IMR-90 (cell line): Measurements from ENCODE around the gene DPP10. TPM values are rescaled to one million over a fixed set of nuclear protein-coding genes. Genes with fewer than 3 reads are reported as not detected.

Experiments
- ATAC-seq: fragments of 200-7000 bp; cut with Tn5 transposase; 2 replicates; pipeline ENCODE4 v1.9.1; 2020; ENCODE audit warnings: low read depth, mild to moderate bottlenecking, moderate library complexity
- BruUV-seq: library from RNA; stranded (reverse); fragments of 400-500 nt; replicated peaks from 2 replicates; lab custom pipeline; 2021; lab: Mats Ljungman, UMichigan
- CTCF ChIA-PET: fragments of 300-600 bp; formaldehyde crosslinking; extraction: SDS; loops from one replicate; lab custom pipeline; 2021; ENCODE audit warnings: antibody characterized with exemption; lab: Yijun Ruan, JAX
- POLR2A ChIA-PET: fragments of 300-600 bp; sonication (Branson Sonifier 250); formaldehyde crosslinking; loops from one replicate; lab custom pipeline; 2022; ENCODE audit warnings: antibody characterized with exemption; ENCODE audit not compliant: unreplicated experiment; lab: Charles Lee
- DNase-seq: peaks from one replicate; pipeline ENCODE4 v3.0.0; 2013
- H2AFZ ChIP-seq: replicated peaks from 2 replicates; pipeline ENCODE3; 2013; ENCODE audit warnings: low read length, mild to moderate bottlenecking; ENCODE audit not compliant: poor library complexity
- H2AK5ac ChIP-seq: 2 replicates; pipeline ENCODE4 v1.6.1; 2013; ENCODE audit warnings: low read depth, low read length, inconsistent platforms
- H2AK9ac ChIP-seq: replicated peaks from 2 replicates; pipeline ENCODE3; 2013; ENCODE audit warnings: mild to moderate bottlenecking, low read depth, low read length, moderate library complexity; ENCODE audit not compliant: poor library complexity
- H2BK120ac ChIP-seq: 2 replicates; pipeline ENCODE4 v1.6.1; 2013; ENCODE audit warnings: low read depth, low read length, inconsistent platforms
- H2BK15ac ChIP-seq: 3 replicates; pipeline ENCODE4 v1.6.1; 2013; ENCODE audit warnings: low read depth, low read length, inconsistent platforms
- H2BK20ac ChIP-seq: 2 replicates; pipeline ENCODE4 v1.6.1; 2013; ENCODE audit warnings: low read depth, mild to moderate bottlenecking, inconsistent platforms, low read length, moderate library complexity
- H2BK5ac ChIP-seq: 2 replicates; pipeline ENCODE4 v1.6.1; 2013; ENCODE audit warnings: mild to moderate bottlenecking, low read depth, low read length, inconsistent platforms; ENCODE audit not compliant: poor library complexity, severe bottlenecking
- H3K14ac ChIP-seq: replicated peaks from 2 replicates; pipeline ENCODE4 v1.6.1; 2013; ENCODE audit warnings: low read depth, low read length, inconsistent platforms
- H3K18ac ChIP-seq: 2 replicates; pipeline ENCODE4 v1.6.1; 2013; ENCODE audit warnings: low read depth, low read length, control low read depth
- H3K23ac ChIP-seq: 2 replicates; pipeline ENCODE4 v1.6.1; 2013; ENCODE audit warnings: low read depth, low read length, inconsistent platforms
- H3K27ac ChIP-seq: 2 replicates; pipeline ENCODE4 v1.5.1; 2013; ENCODE audit warnings: mild to moderate bottlenecking, control low read depth, low read length; ENCODE audit not compliant: insufficient read depth
- H3K27me3 ChIP-seq: 2 replicates; pipeline ENCODE4 v1.6.1; 2013; ENCODE audit warnings: low read length; ENCODE audit not compliant: control insufficient read depth, insufficient read depth
- H3K36me3 ChIP-seq: 2 replicates; pipeline ENCODE4 v1.6.1; 2013; ENCODE audit warnings: low read length, mixed read lengths; ENCODE audit not compliant: control insufficient read depth, insufficient read depth
- H3K4ac ChIP-seq: 2 replicates; pipeline ENCODE4 v1.6.1; 2013; ENCODE audit warnings: low read depth, low read length, inconsistent platforms
- H3K4me1 ChIP-seq: 2 replicates; pipeline ENCODE4 v1.6.1; 2013; ENCODE audit warnings: low read length, mixed read lengths; ENCODE audit not compliant: control insufficient read depth, insufficient read depth
- H3K4me2 ChIP-seq: 2 replicates; pipeline ENCODE4 v1.6.1; 2013; ENCODE audit warnings: low read depth, mild to moderate bottlenecking, control low read depth, low read length, moderate library complexity
- H3K4me3 ChIP-seq: 2 replicates; pipeline ENCODE4 v1.5.1; 2013; ENCODE audit warnings: low read depth, mild to moderate bottlenecking, control low read depth, low read length, moderate library complexity; ENCODE audit not compliant: insufficient read depth
- H3K56ac ChIP-seq: 2 replicates; pipeline ENCODE4 v1.6.1; 2013; ENCODE audit warnings: low read length, inconsistent platforms; ENCODE audit not compliant: insufficient read depth; ENCODE audit errors: extremely low read depth
- H3K79me1 ChIP-seq, 2 experiments: 2 replicates each; pipeline ENCODE4 v1.6.1; 2013; ENCODE audit warnings: low read length in 2 of 2, inconsistent platforms in 1 of 2, low read depth in 1 of 2
- H3K9ac ChIP-seq: 2 replicates; pipeline ENCODE4 v1.6.1; 2013; ENCODE audit warnings: low read depth, low read length, control low read depth
- H3K9me1 ChIP-seq: 2 replicates; pipeline ENCODE4 v1.6.1; 2013; ENCODE audit warnings: low read length, inconsistent platforms; ENCODE audit not compliant: insufficient read depth
- H3K9me3 ChIP-seq: 2 replicates; pipeline ENCODE4 v1.6.1; 2013; ENCODE audit warnings: low read length; ENCODE audit not compliant: control insufficient read depth, insufficient read depth
- H4K20me1 ChIP-seq: 2 replicates; pipeline ENCODE4 v1.6.1; 2013; ENCODE audit warnings: low read length, inconsistent platforms; ENCODE audit not compliant: insufficient read depth
- H4K5ac ChIP-seq: 2 replicates; pipeline ENCODE4 v1.6.1; 2013; ENCODE audit warnings: mild to moderate bottlenecking, low read depth, low read length, control low read depth
- H4K8ac ChIP-seq, 2 experiments: 2 replicates each; pipeline ENCODE4 v1.6.1; 2013; ENCODE audit warnings: low read depth in 2 of 2, low read length in 2 of 2, control low read depth in 1 of 2, inconsistent platforms in 1 of 2
- H4K91ac ChIP-seq: 2 replicates; pipeline ENCODE4 v1.6.1; 2013; ENCODE audit warnings: low read depth, low read length, inconsistent platforms; ENCODE audit not compliant: insufficient read depth
- BHLHE40 ChIP-seq: fragments of 150-350 bp; IDR thresholded peaks from 2 replicates; pipeline ENCODE4 v1.6.1; 2016; ENCODE audit warnings: mild to moderate bottlenecking, low read depth, low read length
- CEBPB ChIP-seq: IDR thresholded peaks from 2 replicates; pipeline ENCODE4 v1.6.1; 2012; ENCODE audit warnings: low read depth, low read length, improper control_type of control experiment
- CHD1 ChIP-seq: IDR thresholded peaks from 2 replicates; pipeline ENCODE4 v1.6.1; 2012; ENCODE audit warnings: low read depth, low read length, improper control_type of control experiment
- CTCF ChIP-seq: conservative IDR thresholded peaks from 2 replicates; pipeline ENCODE4 v1.5.1; 2012; ENCODE audit warnings: mild to moderate bottlenecking, low read depth, low read length, improper control_type of control experiment
- ELK1 ChIP-seq: fragments of 150-350 bp; IDR thresholded peaks from 2 replicates; pipeline ENCODE4 v1.6.1; 2016; ENCODE audit warnings: low read depth, mild to moderate bottlenecking, low read length, moderate library complexity, borderline replicate concordance
- FOS ChIP-seq: fragments of 150-350 bp; IDR thresholded peaks from 2 replicates; pipeline ENCODE4 v1.6.1; 2016; ENCODE audit warnings: low read depth, low read length
- MAFK ChIP-seq: IDR thresholded peaks from 2 replicates; pipeline ENCODE4 v1.6.1; 2012; ENCODE audit warnings: low read depth, low read length, improper control_type of control experiment
- MAZ ChIP-seq: IDR thresholded peaks from 2 replicates; pipeline ENCODE4 v1.6.1; 2012; ENCODE audit warnings: low read depth, mild to moderate bottlenecking, low read length, improper control_type of control experiment, moderate library complexity, borderline replicate concordance
- MXI1 ChIP-seq: IDR thresholded peaks from 2 replicates; pipeline ENCODE4 v1.6.1; 2012; ENCODE audit warnings: low read depth, mild to moderate bottlenecking, low read length, moderate library complexity, borderline replicate concordance
- NFE2L2 ChIP-seq: fragments of 150-350 bp; IDR thresholded peaks from 2 replicates; pipeline ENCODE4 v1.6.1; 2016; ENCODE audit warnings: low read depth, mild to moderate bottlenecking, low read length
- POLR2A ChIP-seq: IDR thresholded peaks from 2 replicates; pipeline ENCODE4 v1.6.1; 2012; ENCODE audit warnings: mild to moderate bottlenecking, low read depth, low read length
- RAD21 ChIP-seq: IDR thresholded peaks from 2 replicates; pipeline ENCODE4 v1.6.1; 2012; ENCODE audit warnings: low read length, improper control_type of control experiment
- RCOR1 ChIP-seq: IDR thresholded peaks from 2 replicates; pipeline ENCODE4 v1.6.1; 2012; ENCODE audit warnings: mild to moderate bottlenecking, low read length, improper control_type of control experiment; ENCODE audit not compliant: insufficient replicate concordance
- RFX5 ChIP-seq: IDR thresholded peaks from 2 replicates; pipeline ENCODE4 v1.8.0; 2012; ENCODE audit warnings: low read depth, mild to moderate bottlenecking, low read length, moderate library complexity
- SMC3 ChIP-seq: fragments of 150-350 bp; IDR thresholded peaks from 2 replicates; pipeline ENCODE4 v1.6.1; 2016; ENCODE audit warnings: low read depth, mild to moderate bottlenecking, antibody characterized with exemption, low read length, moderate library complexity
- USF2 ChIP-seq: fragments of 150-350 bp; IDR thresholded peaks from 2 replicates; pipeline ENCODE4 v1.6.1; 2017; ENCODE audit warnings: mild to moderate bottlenecking, antibody characterized with exemption, low read length, low read depth
- WGBS, 2 experiments: methylation state at CpG; one replicate each; pipeline versions ENCODE4 v1.1.5 to v1.1.7; 2013; ENCODE audit warnings: missing lambda C conversion rate in 2 of 2; ENCODE audit not compliant: insufficient read length in 1 of 2; ENCODE audit errors: extremely low coverage in 2 of 2; 5-methylcytosine and 5-hydroxymethylcytosine counted together
- dilution Hi-C: fragments of 300-500 bp; cut with HindIII; formaldehyde crosslinking; loops from one replicate; pipeline ENCODE4 v1.14.3; 2018; ENCODE audit warnings: low sequenced_read_pairs; ENCODE audit not compliant: unreplicated experiment
- in situ Hi-C: fragments of 300-500 bp; cut with MboI; formaldehyde crosslinking; loops from 3 replicates; pipeline ENCODE4 v1.14.3; 2019; ENCODE audit warnings: low sequenced_read_pairs, inconsistent platforms, mixed read lengths
- intact Hi-C: fragments of 100-400 bp; cut with micrococcal nuclease; formaldehyde crosslinking; loops from 2 replicates; pipeline ENCODE4 v1.10.0; 2022
- polyA plus RNA-seq, 3 experiments: library from polyadenylated mRNA; depleted of rRNA; stranded (reverse); fragments of >200 nt; gene quantifications; 2 replicates each; pipeline ENCODE4 v1.2.3, GENCODE V29; 2012; ENCODE audit warnings: low replicate concordance in 1 of 3
- total RNA-seq: library from RNA; depleted of rRNA; stranded (reverse); fragments of >200 nt; gene quantifications from 2 replicates; pipeline ENCODE4 v1.2.3, GENCODE V29; 2012

The DPP10 gene
- total and polyA plus RNA-seq, 2 of the 4 experiments (the other 2 are of a cell fraction): not detected

- no peak overlapping the region for H2BK20ac ChIP-seq
- no peaks in the 10 kb centered on the region for H3K4me1 ChIP-seq
- H3K4me3 ChIP-seq: no peak overlapping the region
- DNase-seq (no peak), ATAC-seq (no peak)
- no peak overlapping the region for H2BK15ac ChIP-seq
- dilution Hi-C loops: no loop called here
- H2AK9ac ChIP-seq: no peak overlapping the region
- H3K27ac ChIP-seq: no peak overlapping the region
- H3K4me2 ChIP-seq: no peak overlapping the region
- no peak overlapping the region for H2AFZ ChIP-seq
- no peaks in the 10 kb centered on the region for H3K9me1 ChIP-seq
- H4K8ac ChIP-seq: no peak overlapping the region
- H3K9ac ChIP-seq: no peak overlapping the region
- WGBS, 2 experiments: no CpG with 5 or more reads among the region's 5 CpGs
- no peaks in the 10 kb centered on the region for H3K27me3 ChIP-seq
- H3K14ac ChIP-seq: no peak overlapping the region
- in situ Hi-C loops: no loop called here
- no peaks in the 10 kb centered on the region for H4K20me1 ChIP-seq
- intact Hi-C loops: no loop called here
- H2BK120ac ChIP-seq: no peak overlapping the region
- H2BK5ac ChIP-seq: no peak overlapping the region
- no peak overlapping the region for H3K4ac ChIP-seq
- no TSS peak for BruUV-seq
- H3K18ac ChIP-seq: no peak overlapping the region
- no peak overlapping the region for H4K91ac ChIP-seq
- TF ChIP-seq BHLHE40: no peak
- TF ChIP-seq SMC3: no peak
- no peak for TF ChIP-seq RFX5
- no peak for TF ChIP-seq ELK1
- TF ChIP-seq RCOR1: no peak
- TF ChIP-seq NFE2L2: no peak
- no peak for TF ChIP-seq CEBPB
- TF ChIP-seq RAD21: no peak
- TF ChIP-seq MAZ: no peak
- no peak for TF ChIP-seq CHD1
- no peak for TF ChIP-seq MAFK
- TF ChIP-seq USF2: no peak
- no peak for TF ChIP-seq MXI1
- no peak for TF ChIP-seq CTCF
- TF ChIP-seq FOS: no peak
- no peak for TF ChIP-seq POLR2A
- H3K56ac ChIP-seq: no peak overlapping the region
- H2AK5ac ChIP-seq: no peak overlapping the region
- no peak overlapping the region for H3K23ac ChIP-seq
- H4K5ac ChIP-seq: no peak overlapping the region
- ChIA-PET CTCF (no interaction called here), POLR2A (no interaction called here)
- H3K79me1 ChIP-seq: no peaks in the 10 kb centered on the region
- H3K9me3 ChIP-seq: peaks cover 8% of the 10 kb centered on the region
- no peaks in the 10 kb centered on the region for H3K36me3 ChIP-seq
Observed at GRCh38 chr2:114864901-114865300, 422.5 kb downstream of the DPP10 start.
